Measurements from ENCODE around the gene PASK.

DNA sequence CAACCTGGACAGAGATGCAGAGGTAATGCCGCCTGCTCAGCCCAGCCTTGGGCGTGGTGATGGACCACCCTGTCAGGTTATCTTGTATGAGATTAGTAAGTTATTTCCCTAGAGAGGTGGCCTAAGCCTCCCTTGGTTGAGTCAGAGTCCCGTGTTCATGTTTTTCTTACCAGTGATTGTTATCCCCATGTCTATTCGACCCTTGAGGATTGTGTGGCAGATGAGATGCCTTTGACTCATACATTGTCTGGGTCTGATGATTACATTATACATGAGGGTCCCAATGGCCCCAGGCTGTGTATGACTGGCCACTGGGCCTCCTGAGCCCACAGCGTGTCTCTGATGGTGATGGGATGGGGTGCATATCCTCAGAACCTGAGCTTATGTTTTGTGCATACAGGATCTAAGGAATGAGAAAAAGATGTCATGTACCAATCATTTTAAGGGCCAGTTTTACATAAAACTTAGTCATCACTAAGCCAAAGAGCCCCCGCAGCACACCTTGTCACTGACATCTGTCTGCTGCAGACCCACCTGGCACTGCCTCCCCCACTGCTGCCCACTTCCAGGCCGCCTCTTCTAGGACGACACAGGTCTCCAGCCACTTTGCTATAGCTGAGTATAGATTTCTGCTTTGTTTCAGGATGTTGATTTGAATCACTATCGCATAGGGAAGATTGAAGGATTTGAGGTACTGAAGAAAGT is 8.7 kb upstream of the PASK start:
- TF ChIP-seq, protein P1, sequence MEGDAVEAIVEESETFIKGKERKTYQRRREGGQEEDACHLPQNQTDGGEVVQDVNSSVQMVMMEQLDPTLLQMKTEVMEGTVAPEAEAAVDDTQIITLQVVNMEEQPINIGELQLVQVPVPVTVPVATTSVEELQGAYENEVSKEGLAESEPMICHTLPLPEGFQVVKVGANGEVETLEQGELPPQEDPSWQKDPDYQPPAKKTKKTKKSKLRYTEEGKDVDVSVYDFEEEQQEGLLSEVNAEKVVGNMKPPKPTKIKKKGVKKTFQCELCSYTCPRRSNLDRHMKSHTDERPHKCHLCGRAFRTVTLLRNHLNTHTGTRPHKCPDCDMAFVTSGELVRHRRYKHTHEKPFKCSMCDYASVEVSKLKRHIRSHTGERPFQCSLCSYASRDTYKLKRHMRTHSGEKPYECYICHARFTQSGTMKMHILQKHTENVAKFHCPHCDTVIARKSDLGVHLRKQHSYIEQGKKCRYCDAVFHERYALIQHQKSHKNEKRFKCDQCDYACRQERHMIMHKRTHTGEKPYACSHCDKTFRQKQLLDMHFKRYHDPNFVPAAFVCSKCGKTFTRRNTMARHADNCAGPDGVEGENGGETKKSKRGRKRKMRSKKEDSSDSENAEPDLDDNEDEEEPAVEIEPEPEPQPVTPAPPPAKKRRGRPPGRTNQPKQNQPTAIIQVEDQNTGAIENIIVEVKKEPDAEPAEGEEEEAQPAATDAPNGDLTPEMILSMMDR (IDR thresholded peaks at IDR 0.05), result no peak
- TF ChIP-seq POLR2A (IDR thresholded peaks at IDR 0.05) (no peak), POLR2AphosphoS5 (IDR thresholded peaks at IDR 0.05) (no peak)

Measured in gastroesophageal sphincter (tissue), 3 donors.